Activated CD8-positive, alpha-beta T cell treated with anti-CD3 and anti-CD28 coated beads for 36 hours (primary cell): ENCODE results near the gene PXN. TPM values are rescaled to one million over a fixed set of nuclear protein-coding genes. Genes with fewer than 3 reads are reported as not detected.
A peak's percentile ranks its signal among the peaks of the same experiment; 100 is the strongest.
"Not testable (repeated sequence)": the region's sequence is repeated elsewhere in the genome, so short reads cannot be mapped to it uniquely, and the experiment has no call there.

ENCODE experiments used
- ATAC-seq: fragments of 200-7000 bp; cut with Tn5 transposase; one replicate; pipeline ENCODE4 v1.10.0; 2021; ENCODE audit warnings: mild to moderate bottlenecking, moderate library complexity
- CTCF ChIA-PET: fragments of 350-600 bp; sonication (Branson Sonifier 250); formaldehyde crosslinking; loops from one replicate; lab custom pipeline; 2021; ENCODE audit warnings: antibody characterized with exemption; lab: Charles Lee
- POLR2A ChIA-PET: fragments of 350-600 bp; sonication (Branson Sonifier 250); formaldehyde crosslinking; loops from one replicate; lab custom pipeline; 2021; ENCODE audit warnings: antibody characterized with exemption; lab: Charles Lee
- DNase-seq: peaks from one replicate; pipeline ENCODE4 v3.0.0-alpha.2; 2020
- H3K27ac Mint-ChIP-seq: one replicate; pipeline ENCODE4 v1.8.0; 2021; ENCODE audit warnings: mild to moderate bottlenecking, mixed read lengths
- H3K27me3 Mint-ChIP-seq: one replicate; pipeline ENCODE4 v1.8.0; 2021; ENCODE audit warnings: mixed read lengths
- H3K36me3 Mint-ChIP-seq: one replicate; pipeline ENCODE4 v1.8.0; 2021; ENCODE audit warnings: low read depth, mixed read lengths
- H3K4me1 Mint-ChIP-seq: one replicate; pipeline ENCODE4 v1.8.0; 2021; ENCODE audit warnings: low read depth, mixed read lengths
- H3K4me3 Mint-ChIP-seq: one replicate; pipeline ENCODE4 v1.8.0; 2021; ENCODE audit warnings: mild to moderate bottlenecking, moderate library complexity, mixed read lengths
- H3K9me3 Mint-ChIP-seq: one replicate; pipeline ENCODE4 v1.8.0; 2021; ENCODE audit warnings: mixed read lengths
- intact Hi-C: fragments of 100-400 bp; cut with micrococcal nuclease; formaldehyde crosslinking; loops from one replicate; pipeline ENCODE4 v1.10.0; 2022
- total RNA-seq, 2 experiments: library from RNA; stranded (reverse); gene quantifications; one replicate each; pipeline ENCODE4 v1.2.3, GENCODE V29; 2021
- TF ChIP-seq, protein P1 (sequence below): fragments of 200-600 bp; IDR thresholded peaks from one replicate; pipeline ENCODE4 v1.8.0; 2022; ENCODE audit warnings: antibody characterized with exemption, mild to moderate bottlenecking

PXN gene
- total RNA-seq, 2 experiments from 2014 or later: 40.2 to 45.3 TPM

DNA sequence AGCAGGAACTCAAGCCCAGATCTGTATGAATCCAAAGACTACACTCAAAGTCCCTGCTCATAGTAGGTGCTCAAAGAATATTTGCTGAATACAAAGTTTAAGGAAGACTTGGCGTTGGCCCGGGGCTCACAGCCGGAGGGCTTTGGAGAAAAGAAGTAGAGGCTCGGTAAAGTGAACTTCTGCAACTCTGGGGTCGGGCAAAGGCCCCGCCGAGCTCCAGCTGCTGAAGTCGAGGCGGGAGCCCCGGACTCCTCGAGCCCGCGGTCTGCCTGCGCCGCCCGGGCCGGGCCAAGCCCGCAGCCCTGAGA is 71.3 kb downstream of the PXN start:
- peaks cover 61% of the 10 kb centered on the region for H3K36me3 Mint-ChIP-seq
- no peaks in the 10 kb centered on the region for H3K9me3 Mint-ChIP-seq
- TF ChIP-seq, protein P1, sequence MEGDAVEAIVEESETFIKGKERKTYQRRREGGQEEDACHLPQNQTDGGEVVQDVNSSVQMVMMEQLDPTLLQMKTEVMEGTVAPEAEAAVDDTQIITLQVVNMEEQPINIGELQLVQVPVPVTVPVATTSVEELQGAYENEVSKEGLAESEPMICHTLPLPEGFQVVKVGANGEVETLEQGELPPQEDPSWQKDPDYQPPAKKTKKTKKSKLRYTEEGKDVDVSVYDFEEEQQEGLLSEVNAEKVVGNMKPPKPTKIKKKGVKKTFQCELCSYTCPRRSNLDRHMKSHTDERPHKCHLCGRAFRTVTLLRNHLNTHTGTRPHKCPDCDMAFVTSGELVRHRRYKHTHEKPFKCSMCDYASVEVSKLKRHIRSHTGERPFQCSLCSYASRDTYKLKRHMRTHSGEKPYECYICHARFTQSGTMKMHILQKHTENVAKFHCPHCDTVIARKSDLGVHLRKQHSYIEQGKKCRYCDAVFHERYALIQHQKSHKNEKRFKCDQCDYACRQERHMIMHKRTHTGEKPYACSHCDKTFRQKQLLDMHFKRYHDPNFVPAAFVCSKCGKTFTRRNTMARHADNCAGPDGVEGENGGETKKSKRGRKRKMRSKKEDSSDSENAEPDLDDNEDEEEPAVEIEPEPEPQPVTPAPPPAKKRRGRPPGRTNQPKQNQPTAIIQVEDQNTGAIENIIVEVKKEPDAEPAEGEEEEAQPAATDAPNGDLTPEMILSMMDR: no peak
- ChIA-PET POLR2A (interaction anchor here (1.1 to 12.7 kb wide), 4 partner anchors 9 to 98 kb away, joined by 3 to 263 read pairs (median 4); partner anchors contain the start of genes RNU4-1 and RNU4-2), CTCF (interaction anchor here (1.0 kb wide), 1 partner anchor 34 kb away, joined by 4 read pairs; no protein-coding TSS in a partner anchor)
- H3K4me3 Mint-ChIP-seq: peak overlapping the region; percentile 93
- H3K27ac Mint-ChIP-seq: peak overlapping the region; percentile 89
- ATAC-seq: peak; percentile 8
- no peaks in the 10 kb centered on the region for H3K27me3 Mint-ChIP-seq
- H3K4me1 Mint-ChIP-seq: peaks cover 55% of the 10 kb centered on the region
- DNase-seq: no peak
- intact Hi-C loops: loop anchor here (5.0 to 10.0 kb wide), 2 partner anchors 67 to 179 kb away; no protein-coding TSS in a partner anchor

DNA sequence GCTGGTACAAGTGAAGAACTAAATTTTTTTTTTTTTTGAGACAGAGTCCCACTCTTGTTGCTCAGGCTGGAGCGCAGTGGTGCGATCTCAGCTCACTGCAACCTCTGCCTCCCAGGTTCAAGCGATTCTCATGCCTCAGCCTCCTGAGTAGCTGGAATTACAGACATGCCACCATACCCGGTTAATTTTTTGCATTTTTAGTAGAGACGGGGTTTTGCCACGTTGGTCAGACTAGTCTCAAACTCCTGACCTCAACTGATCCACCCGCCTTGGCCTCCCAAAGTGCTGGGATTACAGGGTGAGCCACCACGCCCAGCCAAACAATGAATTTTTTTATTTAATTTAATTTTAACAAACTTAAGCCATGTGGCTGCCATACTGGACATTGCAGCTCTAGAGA is 72.2 kb downstream of the PXN start:
- intact Hi-C loops: loop anchor here (5.0 to 10.0 kb wide), 2 partner anchors 66 to 178 kb away; no protein-coding TSS in a partner anchor
- not testable (repeated sequence) for DNase-seq, H3K27me3 Mint-ChIP-seq, ATAC-seq, H3K9me3 Mint-ChIP-seq
- ChIA-PET POLR2A (interaction anchor here (1.0 to 12.7 kb wide), 8 partner anchors 8 to 99 kb away, joined by 3 to 263 read pairs (median 4); partner anchors contain the start of genes RNU4-1, RNU4-2 and RPLP0), CTCF (interaction anchor here (1.0 kb wide), 1 partner anchor 35 kb away, joined by 4 read pairs; no protein-coding TSS in a partner anchor)
- H3K4me1 Mint-ChIP-seq: peaks cover 46% of the 10 kb centered on the region
- H3K4me3 Mint-ChIP-seq: peak overlapping the region; percentile 93
- peak overlapping the region; percentile 89 for H3K27ac Mint-ChIP-seq
- H3K36me3 Mint-ChIP-seq: peaks cover 58% of the 10 kb centered on the region

DNA sequence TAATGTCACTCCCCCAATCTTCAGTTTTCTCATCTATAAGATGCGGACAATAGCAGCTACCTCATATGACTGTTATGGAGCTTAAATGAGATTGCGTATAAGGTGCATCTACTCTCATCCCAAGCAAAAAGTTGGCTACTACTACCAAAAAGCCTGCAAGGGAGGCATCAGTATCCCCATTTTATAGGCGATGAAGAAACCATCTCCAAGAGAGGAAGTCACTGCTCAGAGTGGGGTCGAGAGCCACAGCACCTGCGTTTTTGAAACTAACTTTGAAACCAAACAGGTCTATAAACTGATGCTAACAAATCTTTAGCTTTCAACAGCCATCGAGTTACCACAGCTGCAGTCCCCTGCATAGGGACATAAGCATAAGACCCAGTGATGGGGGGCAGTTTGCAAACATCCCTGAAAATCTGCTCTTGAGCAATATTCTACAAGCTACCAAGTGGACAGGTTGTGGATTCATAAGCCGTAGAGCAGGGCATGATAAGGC is 74.5 kb downstream of the PXN start:
- H3K9me3 Mint-ChIP-seq: no peaks in the 10 kb centered on the region
- no peak overlapping the region for H3K4me3 Mint-ChIP-seq
- intact Hi-C loops: loop anchor here (5.0 to 10.0 kb wide), 2 partner anchors 64 to 176 kb away; no protein-coding TSS in a partner anchor
- peaks cover 39% of the 10 kb centered on the region for H3K4me1 Mint-ChIP-seq
- POLR2A ChIA-PET: interaction anchor here (0.6 to 7.3 kb wide), 8 partner anchors 10 to 282 kb away, joined by 3 to 53 read pairs (median 4); partner anchors contain the start of gene RPLP0
- peaks cover 54% of the 10 kb centered on the region for H3K36me3 Mint-ChIP-seq
- H3K27me3 Mint-ChIP-seq: no peaks in the 10 kb centered on the region
- H3K27ac Mint-ChIP-seq: no peak overlapping the region
- ATAC-seq (no peak), DNase-seq (no peak)
- TF ChIP-seq, protein P1: no peak
- CTCF ChIA-PET: interaction anchor here (1.0 to 1.9 kb wide), 2 partner anchors 10 to 37 kb away, joined by 4 to 8 read pairs; partner anchors contain the start of gene RPLP0

DNA sequence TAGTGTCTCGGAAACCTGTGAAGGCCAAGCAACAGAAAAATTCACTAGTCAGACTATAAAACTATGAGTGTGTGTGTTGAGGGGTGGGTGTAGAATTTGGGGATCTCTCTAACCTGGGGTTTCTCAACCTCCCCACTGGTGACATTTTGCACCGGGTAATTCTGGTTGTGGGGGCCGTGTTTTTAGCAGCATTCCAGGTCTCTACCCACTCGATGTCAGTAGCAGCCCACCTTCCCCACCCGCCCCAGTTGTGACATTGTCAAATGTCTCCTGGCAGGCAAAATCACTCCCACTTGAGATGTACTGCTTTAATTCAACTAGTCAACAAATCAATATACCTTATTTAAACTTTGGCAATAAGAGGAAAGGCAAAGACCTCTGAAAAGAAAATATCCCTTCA is 75.1 kb downstream of the PXN start:
- no peaks in the 10 kb centered on the region for H3K27me3 Mint-ChIP-seq
- DNase-seq (no peak), ATAC-seq (no peak)
- TF ChIP-seq, protein P1: no peak
- ChIA-PET POLR2A (interaction anchor here (1.3 to 7.3 kb wide), 5 partner anchors 10 to 68 kb away, joined by 3 to 53 read pairs (median 5); partner anchors contain the start of gene RPLP0), CTCF (no interaction called here)
- H3K27ac Mint-ChIP-seq: no peak overlapping the region
- H3K36me3 Mint-ChIP-seq: peaks cover 55% of the 10 kb centered on the region
- H3K9me3 Mint-ChIP-seq: no peaks in the 10 kb centered on the region
- H3K4me3 Mint-ChIP-seq: no peak overlapping the region
- H3K4me1 Mint-ChIP-seq: peaks cover 34% of the 10 kb centered on the region
- intact Hi-C loops: loop anchor here (5.0 to 10.0 kb wide), 2 partner anchors 63 to 176 kb away; no protein-coding TSS in a partner anchor

DNA sequence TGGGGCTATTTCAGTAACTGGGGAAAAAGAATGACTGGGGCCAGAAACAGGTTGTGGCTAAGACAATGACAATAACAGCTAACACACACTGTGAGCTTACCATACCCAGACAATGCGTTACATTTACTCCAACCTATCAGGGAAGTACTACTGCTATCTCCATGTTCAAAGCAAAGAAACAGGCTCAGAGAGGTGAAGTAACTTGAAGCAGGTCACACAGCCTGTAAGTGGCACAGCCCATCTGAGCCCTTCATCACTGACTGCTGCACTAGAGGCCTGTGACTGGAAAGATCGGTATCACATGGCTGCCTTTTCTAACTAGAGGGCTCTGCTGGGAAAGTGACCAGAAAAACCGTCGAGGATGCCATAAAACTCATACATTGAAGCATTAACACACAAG is 78.9 kb downstream of the PXN start:
- no peak for DNase-seq
- TF ChIP-seq, protein P1: no peak
- Mint-ChIP-seq H3K27ac (peak overlapping the region; percentile 2), H3K27me3 (no peaks in the 10 kb centered on the region), H3K4me1 (peaks cover 16% of the 10 kb centered on the region), H3K4me3 (no peak overlapping the region), H3K36me3 (peaks cover 66% of the 10 kb centered on the region), H3K9me3 (no peaks in the 10 kb centered on the region)
- ChIA-PET CTCF (interaction anchor here (0.6 to 3.5 kb wide), 2 partner anchors 14 to 314 kb away, joined by 3 to 15 read pairs; no protein-coding TSS in a partner anchor), POLR2A (interaction anchor here (0.7 to 7.3 kb wide), 4 partner anchors 9 to 26 kb away, joined by 3 to 53 read pairs (median 3); partner anchors contain the start of gene RPLP0)
- intact Hi-C loops: no loop called here
- ATAC-seq: no peak
